Gastrocnemius medialis (tissue), 4 donors: ENCODE measurements around the gene SATB2. TPM values are rescaled to one million over a fixed set of nuclear protein-coding genes. Genes with fewer than 3 reads are reported as not detected.

Source experiments
- ATAC-seq, 2 donors: fragments of 150-250 bp; one replicate each; pipeline ENCODE4 v1.9.1; 2016
- DNase-seq, 2 donors: peaks; one replicate each; pipeline ENCODE4 v3.0.0-alpha.2; 2019
- H3K27ac ChIP-seq, 4 donors: fragments of 200-600 bp; sonication (generic); 1 replicate in 1 of 4; 2 replicates in 3 of 4; pipeline ENCODE4 v1.5.1; 2016 to 2018; ENCODE audit warnings: mild to moderate bottlenecking in 2 of 4, moderate library complexity in 1 of 4
- H3K27me3 ChIP-seq, 3 donors: fragments of 200-600 bp; sonication (generic) in 2 of 3; 1 replicate in 1 of 3; 2 replicates in 2 of 3; pipeline versions ENCODE4 v1.5.1 to v1.6.0; 2016 to 2019; ENCODE audit warnings: mild to moderate bottlenecking in 1 of 3, moderate library complexity in 1 of 3
- H3K36me3 ChIP-seq, 2 donors: fragments of 200-600 bp; sonication (generic) in 1 of 2; one replicate each; pipeline ENCODE4 v1.5.1; 2017 to 2018
- H3K4me1 ChIP-seq, 2 donors: fragments of 200-600 bp; sonication (generic) in 1 of 2; one replicate each; pipeline ENCODE4 v1.5.1; 2016 to 2017; ENCODE audit warnings: mild to moderate bottlenecking in 2 of 2
- H3K4me3 ChIP-seq, 4 donors: fragments of 200-600 bp; sonication (generic) in 3 of 4; 1 replicate in 1 of 4; 2 replicates in 3 of 4; pipeline ENCODE4 v1.5.1; 2016 to 2019; ENCODE audit warnings: mild to moderate bottlenecking in 2 of 4
- H3K9me3 ChIP-seq, 3 donors: fragments of 200-600 bp; sonication (generic) in 2 of 3; 1 replicate in 1 of 3; 2 replicates in 2 of 3; pipeline ENCODE4 v1.5.1; 2016 to 2019
- POLR2A ChIP-seq, 2 donors: fragments of 450-650 bp; IDR thresholded peaks; one replicate each; pipeline ENCODE4 v1.6.1; 2017; ENCODE audit warnings: antibody characterized with exemption in 2 of 2, mild to moderate bottlenecking in 2 of 2, moderate library complexity in 2 of 2
- in situ Hi-C, 4 donors: fragments of 200-750 bp; cut with MboI; loops; one replicate each; pipeline versions ENCODE4 v1.15.0 to v1.8.0; 2017; ENCODE audit warnings: low sequenced_read_pairs in 4 of 4
- intact Hi-C: fragments of 100-400 bp; cut with DNase I; formaldehyde crosslinking; loops from one replicate; pipeline ENCODE4 v1.15.1; 2023; ENCODE audit warnings: low total_unique reads
- total RNA-seq, 4 donors: library from RNA; depleted of rRNA; stranded (reverse); fragments of >200 nt; gene quantifications; one replicate each; pipeline versions ENCODE4 v1.1.0 to v1.2.3, GENCODE V29; 2016
- TF ChIP-seq, protein P1 (sequence below), 5 experiments: fragments of 450-650 bp in 3 of 5; fragments of 200-600 bp in 2 of 5; sonication (generic) in 2 of 5; IDR thresholded peaks in 4 of 5; conservative IDR thresholded peaks in 1 of 5; 1 replicate in 4 of 5; 2 replicates in 1 of 5; pipeline ENCODE4 v1.5.1; 2016 to 2019; ENCODE audit warnings: antibody characterized with exemption in 5 of 5, mild to moderate bottlenecking in 3 of 5, moderate library complexity in 3 of 5

SATB2 gene
- total RNA-seq, 4 donors from 2014 or later, result 2.0 to 6.4 (median 4.5) TPM

DNA sequence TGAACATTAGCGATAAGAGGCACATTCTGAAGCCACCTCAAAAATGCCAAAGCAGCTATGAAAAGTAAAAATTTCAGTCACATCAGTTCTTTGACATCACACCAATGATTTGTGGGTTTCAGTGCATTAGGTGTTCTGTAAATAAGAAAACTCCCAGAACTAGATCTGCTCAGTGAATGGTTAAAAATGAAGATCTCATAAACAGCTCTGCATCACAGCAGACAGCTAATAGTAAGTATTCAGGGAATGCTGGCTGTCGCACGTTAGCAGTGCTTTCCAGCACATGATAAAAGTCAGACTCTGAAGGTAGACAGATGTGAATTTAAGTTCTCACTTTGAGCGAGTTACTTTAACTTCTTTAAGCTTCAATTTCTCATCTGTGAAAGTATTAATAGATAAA, 154.9 kb downstream of the SATB2 start:
- in situ Hi-C loops (no loop called here), intact Hi-C loops (no loop called here)
- no peaks in the 10 kb centered on the region for H3K27me3 ChIP-seq
- no peaks in the 10 kb centered on the region for H3K36me3 ChIP-seq
- no peaks in the 10 kb centered on the region for H3K9me3 ChIP-seq
- no peak overlapping the region for H3K4me3 ChIP-seq
- ATAC-seq (no peak), DNase-seq (no peak)
- peaks cover 0 to 3% of the 10 kb centered on the region in 2 donors for H3K4me1 ChIP-seq
- no peak overlapping the region for H3K27ac ChIP-seq
- TF ChIP-seq, protein P1, sequence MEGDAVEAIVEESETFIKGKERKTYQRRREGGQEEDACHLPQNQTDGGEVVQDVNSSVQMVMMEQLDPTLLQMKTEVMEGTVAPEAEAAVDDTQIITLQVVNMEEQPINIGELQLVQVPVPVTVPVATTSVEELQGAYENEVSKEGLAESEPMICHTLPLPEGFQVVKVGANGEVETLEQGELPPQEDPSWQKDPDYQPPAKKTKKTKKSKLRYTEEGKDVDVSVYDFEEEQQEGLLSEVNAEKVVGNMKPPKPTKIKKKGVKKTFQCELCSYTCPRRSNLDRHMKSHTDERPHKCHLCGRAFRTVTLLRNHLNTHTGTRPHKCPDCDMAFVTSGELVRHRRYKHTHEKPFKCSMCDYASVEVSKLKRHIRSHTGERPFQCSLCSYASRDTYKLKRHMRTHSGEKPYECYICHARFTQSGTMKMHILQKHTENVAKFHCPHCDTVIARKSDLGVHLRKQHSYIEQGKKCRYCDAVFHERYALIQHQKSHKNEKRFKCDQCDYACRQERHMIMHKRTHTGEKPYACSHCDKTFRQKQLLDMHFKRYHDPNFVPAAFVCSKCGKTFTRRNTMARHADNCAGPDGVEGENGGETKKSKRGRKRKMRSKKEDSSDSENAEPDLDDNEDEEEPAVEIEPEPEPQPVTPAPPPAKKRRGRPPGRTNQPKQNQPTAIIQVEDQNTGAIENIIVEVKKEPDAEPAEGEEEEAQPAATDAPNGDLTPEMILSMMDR (IDR thresholded peaks at IDR 0.05 in 4 of 5, conservative IDR thresholded peaks at IDR 0.05 in 1 of 5), result no peak
- no peak for TF ChIP-seq POLR2A (IDR thresholded peaks at IDR 0.05)

DNA sequence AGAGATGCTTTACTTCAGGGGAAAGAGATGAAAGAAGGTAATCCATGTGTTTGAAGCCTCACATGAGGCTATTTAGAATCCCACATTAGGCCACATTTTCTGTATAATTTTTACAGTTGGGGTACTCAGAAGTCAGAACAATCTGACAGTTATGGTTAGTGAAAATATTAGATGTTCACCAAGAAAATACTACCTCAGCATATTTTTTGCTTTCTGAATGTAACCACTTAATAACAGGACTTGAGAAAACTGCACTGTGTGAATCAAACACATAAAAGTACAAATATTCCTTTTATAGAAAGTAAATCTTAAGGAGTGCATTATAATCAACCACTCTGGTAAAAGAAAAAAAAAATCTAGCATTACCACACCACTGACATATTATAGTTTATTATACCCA, 169.3 kb downstream of the SATB2 start:
- Histone ChIP-seq H3K4me1 (no peaks in the 10 kb centered on the region), H3K27ac (no peak overlapping the region), H3K4me3 (no peak overlapping the region), H3K27me3 (no peaks in the 10 kb centered on the region), H3K36me3 (no peaks in the 10 kb centered on the region), H3K9me3 (no peaks in the 10 kb centered on the region)
- ATAC-seq, result no peak
- TF ChIP-seq, protein P1 (IDR thresholded peaks at IDR 0.05 in 4 of 5, conservative IDR thresholded peaks at IDR 0.05 in 1 of 5), result no peak
- TF ChIP-seq POLR2A (IDR thresholded peaks at IDR 0.05), result no peak
- DNase-seq, result no peak
- intact Hi-C loops (no loop called here), in situ Hi-C loops (no loop called here)

DNA sequence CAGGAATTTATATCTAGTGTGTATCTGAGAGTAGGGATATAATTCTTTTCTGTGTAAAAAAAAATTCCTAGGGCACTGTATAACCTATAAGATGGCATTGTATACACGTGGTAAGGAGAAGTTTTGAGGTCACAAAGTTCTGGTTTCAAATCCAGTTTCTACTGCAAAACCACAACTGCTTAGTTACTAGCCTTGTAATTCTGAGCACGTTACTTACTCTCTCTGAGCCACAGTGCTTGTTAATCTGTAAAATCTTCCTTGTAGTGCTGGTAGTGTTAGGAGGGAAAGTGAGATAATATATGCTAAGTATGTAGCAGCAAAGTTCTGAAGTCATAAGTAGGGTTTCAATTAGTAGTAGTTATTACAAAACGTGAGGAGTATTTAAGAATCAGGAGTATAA, 175.4 kb downstream of the SATB2 start:
- in situ Hi-C loops, result no loop called here
- Histone ChIP-seq H3K4me1 (no peaks in the 10 kb centered on the region), H3K4me3 (no peak overlapping the region), H3K27ac (no peak overlapping the region), H3K9me3 (no peaks in the 10 kb centered on the region), H3K36me3 (no peaks in the 10 kb centered on the region), H3K27me3 (no peaks in the 10 kb centered on the region)
- DNase-seq (no peak), ATAC-seq (no peak)
- intact Hi-C loops, result no loop called here
- TF ChIP-seq, protein P1 (IDR thresholded peaks at IDR 0.05 in 4 of 5, conservative IDR thresholded peaks at IDR 0.05 in 1 of 5), result no peak
- TF ChIP-seq POLR2A (IDR thresholded peaks at IDR 0.05), result no peak

DNA sequence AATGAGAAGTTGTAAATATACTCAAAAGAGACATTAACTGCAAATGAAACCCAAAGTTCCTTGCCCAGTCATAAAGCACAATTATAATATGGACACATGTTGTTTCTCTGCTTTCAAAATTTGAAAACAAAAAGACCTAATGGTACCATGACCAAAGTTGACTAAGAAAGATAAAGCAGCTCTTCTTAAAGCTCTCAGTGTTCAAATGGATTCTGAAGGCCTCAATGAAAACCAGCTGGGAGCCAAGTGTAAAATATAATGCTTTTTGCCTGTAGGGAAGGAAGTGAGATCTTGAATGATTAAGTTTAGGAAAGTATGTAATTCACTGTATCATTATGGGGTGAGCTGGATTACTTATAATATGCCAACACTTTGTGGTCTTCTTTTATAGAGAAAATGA, 178.6 kb downstream of the SATB2 start:
- no peaks in the 10 kb centered on the region for H3K4me1 ChIP-seq
- in situ Hi-C loops (no loop called here), intact Hi-C loops (no loop called here)
- no peaks in the 10 kb centered on the region for H3K27me3 ChIP-seq
- DNase-seq (no peak), ATAC-seq (no peak)
- H3K9me3 ChIP-seq, result no peaks in the 10 kb centered on the region
- no peaks in the 10 kb centered on the region for H3K36me3 ChIP-seq
- H3K27ac ChIP-seq, result no peak overlapping the region
- TF ChIP-seq, protein P1 (IDR thresholded peaks at IDR 0.05 in 4 of 5, conservative IDR thresholded peaks at IDR 0.05 in 1 of 5), result no peak
- TF ChIP-seq POLR2A (IDR thresholded peaks at IDR 0.05), result no peak
- H3K4me3 ChIP-seq, result no peak overlapping the region

DNA sequence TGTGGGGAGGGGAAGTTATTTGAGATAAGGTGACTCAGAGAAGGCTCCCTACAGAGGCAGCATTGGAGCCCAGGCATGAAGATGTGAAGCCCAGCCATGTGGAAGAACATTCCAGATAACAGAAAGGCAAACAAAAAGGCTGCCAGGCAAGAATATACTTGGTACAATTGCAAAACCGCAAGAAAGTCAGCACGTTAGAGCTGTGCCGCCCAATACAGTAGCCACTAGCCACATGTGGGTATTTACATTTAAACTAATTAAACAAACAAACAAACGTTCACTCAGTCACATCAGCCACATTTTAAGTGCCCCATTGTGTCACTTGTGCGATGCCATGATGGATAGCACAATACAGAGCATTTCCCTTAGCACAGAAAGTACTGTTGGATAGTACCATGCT, 179.6 kb downstream of the SATB2 start:
- ATAC-seq (no peak), DNase-seq (no peak)
- in situ Hi-C loops (no loop called here), intact Hi-C loops (no loop called here)
- no peak for TF ChIP-seq POLR2A (IDR thresholded peaks at IDR 0.05)
- TF ChIP-seq, protein P1 (IDR thresholded peaks at IDR 0.05 in 4 of 5, conservative IDR thresholded peaks at IDR 0.05 in 1 of 5), result no peak
- Histone ChIP-seq H3K4me3 (no peak overlapping the region), H3K9me3 (no peaks in the 10 kb centered on the region), H3K27ac (no peak overlapping the region), H3K4me1 (no peaks in the 10 kb centered on the region), H3K36me3 (no peaks in the 10 kb centered on the region), H3K27me3 (no peaks in the 10 kb centered on the region)
